HepG2 (cell line): ENCODE measurements around the gene SECTM1. TPM values are rescaled to one million over a fixed set of nuclear protein-coding genes. Genes with fewer than 3 reads are reported as not detected.

Experiments used
- ASH2L ChIP-seq: fragments of 300-600, 200-600 bp; sonication (generic); IDR thresholded peaks from 2 replicates; pipeline ENCODE4 v1.7.0; 2017; ENCODE audit warnings: low read depth, mild to moderate bottlenecking, moderate library complexity, mixed read lengths, low read length; ENCODE audit not compliant: insufficient read length
- CHD4 ChIP-seq: fragments of 200-600 bp; sonication (generic); IDR thresholded peaks from 2 replicates; pipeline ENCODE4 v1.7.0; 2017; ENCODE audit warnings: mild to moderate bottlenecking, low read length, borderline replicate concordance
- HMG20A ChIP-seq: IDR thresholded peaks from 2 replicates; pipeline ENCODE4 v1.6.1; 2016; ENCODE audit warnings: borderline replicate concordance
- KAT7 ChIP-seq: IDR thresholded peaks from 2 replicates; pipeline ENCODE4 v1.6.1; 2018; ENCODE audit warnings: borderline replicate concordance, missing compliant biosample characterization
- MAFK ChIP-seq, 2 experiments: IDR thresholded peaks in 1 of 2; conservative IDR thresholded peaks in 1 of 2; 2 replicates each; pipeline ENCODE4 v1.6.1; 2011; ENCODE audit warnings: improper control_type of control experiment in 2 of 2, low read length in 2 of 2
- RELA ChIP-seq: sonication (generic); formaldehyde crosslinking; IDR thresholded peaks from 2 replicates; pipeline ENCODE4 v1.4.0; 2020; ENCODE audit warnings: missing genetic modification reagents
- REST ChIP-seq, 2 experiments: IDR thresholded peaks; 2 replicates each; pipeline ENCODE4 v1.6.1; 2011 to 2012; ENCODE audit warnings: low read length in 2 of 2, borderline replicate concordance in 1 of 2, low read depth in 1 of 2, mild to moderate bottlenecking in 1 of 2, moderate library complexity in 1 of 2
- RNF219 ChIP-seq: sonication (generic); formaldehyde crosslinking; IDR thresholded peaks from 2 replicates; pipeline ENCODE4 v1.5.0; 2020; ENCODE audit warnings: mild to moderate bottlenecking, missing genetic modification reagents
- THAP9 ChIP-seq: sonication (generic); formaldehyde crosslinking; IDR thresholded peaks from 2 replicates; pipeline ENCODE4; 2020; ENCODE audit warnings: missing genetic modification reagents, mild to moderate bottlenecking, borderline replicate concordance
- ZBTB25 ChIP-seq: IDR thresholded peaks from 2 replicates; pipeline ENCODE4 v1.6.1; 2018; ENCODE audit warnings: missing genetic modification reagents
- ZNF20 ChIP-seq: sonication (generic); formaldehyde crosslinking; IDR thresholded peaks from 2 replicates; pipeline ENCODE4 v1.4.0; 2020; ENCODE audit warnings: mild to moderate bottlenecking, moderate library complexity, missing genetic modification reagents
- ZNF337 ChIP-seq: sonication (generic); formaldehyde crosslinking; IDR thresholded peaks from 2 replicates; pipeline ENCODE4 v1.5.1; 2020; ENCODE audit warnings: missing genetic modification reagents, low read depth, mild to moderate bottlenecking, borderline replicate concordance
- ZNF709 ChIP-seq: sonication (generic); formaldehyde crosslinking; IDR thresholded peaks from 2 replicates; pipeline ENCODE4 v1.5.0; 2020; ENCODE audit warnings: mild to moderate bottlenecking, missing genetic modification reagents
- ZNF746 ChIP-seq: sonication (generic); formaldehyde crosslinking; IDR thresholded peaks from 2 replicates; pipeline ENCODE4 v1.8.0; 2022; ENCODE audit warnings: mild to moderate bottlenecking, missing genetic modification reagents
- ZNF790 ChIP-seq: sonication (generic); formaldehyde crosslinking; IDR thresholded peaks from 2 replicates; pipeline ENCODE4 v1.8.0; 2022; ENCODE audit warnings: missing genetic modification reagents, mild to moderate bottlenecking, borderline replicate concordance
- ZSCAN20 ChIP-seq: sonication (generic); formaldehyde crosslinking; IDR thresholded peaks from 2 replicates; pipeline ENCODE4 v1.4.0; 2020; ENCODE audit warnings: missing genetic modification reagents, mild to moderate bottlenecking, borderline replicate concordance
- polyA plus RNA-seq, 8 experiments: library from polyadenylated mRNA; depleted of rRNA in 3 of 8; stranded (reverse) in 7 of 8; unstranded in 1 of 8; fragments of >200 nt; fragmentation: Illumina TruSeq in 4 of 8; extraction: Trizol in 4 of 8; gene quantifications; 2 replicates each; pipeline versions ENCODE4 v1.2.1 to v1.2.3, GENCODE V29; 2011 to 2016; ENCODE audit warnings: low read depth in 4 of 8, missing spikeins in 1 of 8, mixed read lengths in 1 of 8; ENCODE audit not compliant: insufficient read depth in 1 of 8
- total RNA-seq, 5 experiments: library from RNA; depleted of rRNA; stranded (reverse); fragments of >200 nt; fragmentation: Illumina TruSeq; extraction: Trizol; gene quantifications; 2 replicates each; pipeline ENCODE4 v1.2.3, GENCODE V29; 2016; ENCODE audit warnings: low read depth in 1 of 5

SECTM1 gene
- total and polyA plus RNA-seq, 2 of the 13 experiments (the other 11 are each of a cell fraction or from before 2014, with no cell fraction given) = 3.5 to 5.3 TPM

- TF ChIP-seq KAT7 (CRISPR knock-in tag) (no peak), MAFK (conservative IDR thresholded peaks at IDR 0.05 in 1 of 2, IDR thresholded peaks at IDR 0.05 in 1 of 2; ENCODE audit: low read length in 2 of 2) (no peak), RELA (CRISPR knock-in tag) (0 out of 2 replicates have a peak, but pooled peaks have one; percentile 31), ZNF790 (CRISPR knock-in tag) (no peak), REST (IDR thresholded peaks at IDR 0.05; ENCODE audit: borderline replicate concordance in 1 of 2, low read depth in 1 of 2, low read length in 2 of 2) (no peak), CHD4 (no peak), HMG20A (CRISPR knock-in tag) (0 out of 2 replicates have a peak, but pooled peaks have one; percentile 39), ZNF709 (peak; percentile 96), ASH2L (peak; percentile 33), ZBTB25 (CRISPR knock-in tag) (no peak), ZNF20 (CRISPR knock-in tag) (0 out of 2 replicates have a peak, but pooled peaks have one; percentile 45), THAP9 (CRISPR knock-in tag) (peak; percentile 79), ZNF337 (no peak), ZSCAN20 (peak; percentile 96), ZNF746 (peak; percentile 92), RNF219 (no peak)
These were observed 37.1 kb upstream of the SECTM1 start (continued) for GRCh38 chr17:82370471-82371332.
